ENCODE data around the gene ACADVL.
"Not testable (repeated sequence)": the region's sequence is repeated elsewhere in the genome, so short reads cannot be mapped to it uniquely, and the experiment has no call there.

The ACADVL gene

GRCh38 chr17:7235693-7236665, 16.2 kb downstream of the ACADVL start:
- DNase-seq: no peak

- no peak for DNase-seq
Observed at GRCh38 chr17:7236808-7237207, 17.1 kb downstream of the ACADVL start.

- DNase-seq: no peak
Observed at GRCh38 chr17:7237266-7237760, 17.6 kb downstream of the ACADVL start.

- peak; percentile 34 to 65 for DNase-seq
Observed at GRCh38 chr17:7237761-7238419, 18.2 kb downstream of the ACADVL start.

- DNase-seq: no peak
Observed at GRCh38 chr17:7238420-7239090, 18.8 kb downstream of the ACADVL start.

- DNase-seq: peak; percentile 94 to 97
Observed at GRCh38 chr17:7239091-7240027, 19.6 kb downstream of the ACADVL start, which contains the start of gene PHF23. PHF23 (minus strand) TSS chr17:7239457; CDS start chr17:7239279, 178 bp downstream.

GRCh38 chr17:7240375-7240774, 20.6 kb downstream of the ACADVL start:
- peak in 1 of 2 experiments; percentile 7 for DNase-seq

- DNase-seq: peak in 1 of 2 experiments; percentile 33
Observed at GRCh38 chr17:7241090-7241733, 21.5 kb downstream of the ACADVL start.

- DNase-seq: peak; percentile 68 to 83
Observed at GRCh38 chr17:7241783-7242716, 22.3 kb downstream of the ACADVL start, which contains the start of gene GABARAP. GABARAP (minus strand) TSS chr17:7242449; CDS start chr17:7242330, 119 bp downstream.

- DNase-seq: peak; percentile 87 to 93
Observed at GRCh38 chr17:7242717-7243452, 23.1 kb downstream of the ACADVL start.

GRCh38 chr17:7243453-7243729, 23.7 kb downstream of the ACADVL start:
- DNase-seq: no peak

- not testable (repeated sequence) for DNase-seq
Observed at GRCh38 chr17:7243838-7244237, 24.1 kb downstream of the ACADVL start.

- DNase-seq: no peak
Observed at GRCh38 chr17:7246779-7247178, 27.0 kb downstream of the ACADVL start.

- DNase-seq: no peak
Observed at GRCh38 chr17:7248796-7249195, 29.1 kb downstream of the ACADVL start.

GRCh38 chr17:7249214-7249613, 29.5 kb downstream of the ACADVL start:
- no peak for DNase-seq

- no peak for DNase-seq
Observed at GRCh38 chr17:7249830-7250229, 30.1 kb downstream of the ACADVL start.

GRCh38 chr17:7250695-7251627, 31.2 kb downstream of the ACADVL start:
- no peak for DNase-seq

GRCh38 chr17:7251661-7252175, 32.0 kb downstream of the ACADVL start, which contains the start of gene CTDNEP1:
CTDNEP1 (minus strand) TSS chr17:7251734; CDS start chr17:7251296, 438 bp downstream.
- DNase-seq: peak; percentile 92 to 95

Data from NCI-H2081 (cell line).